HT1080 (cell line): Measurements from ENCODE around the gene ZNF576. TPM values are rescaled to one million over a fixed set of nuclear protein-coding genes. Genes with fewer than 3 reads are reported as not detected.
"Not testable (repeated sequence)": the region's sequence is repeated elsewhere in the genome, so short reads cannot be mapped to it uniquely, and the experiment has no call there.

Source experiments
- DNase-seq: peaks from one replicate; pipeline ENCODE4 v3.0.0-alpha.2; 2015; ENCODE audit warnings: low read depth
- total RNA-seq: library from RNA; depleted of rRNA; stranded (reverse); fragments of >200 nt; shearing (Covaris generic); gene quantifications from 2 replicates; pipeline ENCODE4 v1.2.3, GENCODE V29; 2014

The ZNF576 gene
- total RNA-seq, 1 experiment from 2014 or later = 19.4 TPM

DNA sequence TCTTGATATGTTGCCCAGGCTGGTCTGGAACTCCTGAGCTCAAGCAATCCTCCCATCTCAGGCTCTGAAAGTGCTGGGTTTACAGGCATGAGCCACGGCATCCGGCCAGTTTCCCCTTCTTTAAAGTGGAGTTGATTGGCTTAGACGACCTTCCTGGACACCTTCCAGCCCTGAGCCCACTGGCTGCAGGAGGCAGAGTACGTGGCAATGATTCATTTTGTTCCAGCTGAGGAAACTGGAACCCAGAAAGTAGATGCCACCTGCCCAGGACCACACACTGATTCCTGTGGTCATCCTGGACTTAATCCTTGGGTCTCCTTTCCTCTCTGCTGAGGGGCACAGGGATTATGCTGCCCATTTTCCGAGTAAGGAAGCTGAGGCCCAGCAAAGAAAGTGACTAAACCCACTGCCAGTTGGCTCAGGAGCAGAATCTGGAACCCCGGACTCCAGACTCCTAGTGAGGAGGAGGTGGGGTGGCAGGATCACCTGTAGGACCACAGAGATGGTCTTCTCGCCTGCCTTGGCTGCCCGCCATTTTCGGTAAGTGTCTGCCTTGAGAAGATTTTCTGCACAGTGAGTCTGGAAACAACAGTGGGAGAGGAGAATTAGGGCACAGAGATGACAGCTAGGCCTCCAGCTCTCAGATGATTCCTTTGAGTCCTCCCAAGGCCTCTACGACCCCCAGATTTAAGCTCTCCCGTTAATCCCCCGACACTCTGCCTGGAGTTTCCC, 21.8 kb upstream of the ZNF576 start:
- DNase-seq = peak; percentile 91

GRCh38 chr19:43575156-43575950, 21.0 kb upstream of the ZNF576 start, which contains the start of the genes PINLYP and XRCC1:
Gene PINLYP, plus strand, starts transcription at chr19:43575801. Its CDS starts 1,391 bp downstream, at chr19:43577192.
Gene XRCC1, minus strand, starts transcription at chr19:43575527. Its CDS starts 69 bp downstream, at chr19:43575458.
- DNase-seq = peak; percentile 98

GRCh38 chr19:43575955-43576878, 20.2 kb upstream of the ZNF576 start:
- no peak for DNase-seq

DNA sequence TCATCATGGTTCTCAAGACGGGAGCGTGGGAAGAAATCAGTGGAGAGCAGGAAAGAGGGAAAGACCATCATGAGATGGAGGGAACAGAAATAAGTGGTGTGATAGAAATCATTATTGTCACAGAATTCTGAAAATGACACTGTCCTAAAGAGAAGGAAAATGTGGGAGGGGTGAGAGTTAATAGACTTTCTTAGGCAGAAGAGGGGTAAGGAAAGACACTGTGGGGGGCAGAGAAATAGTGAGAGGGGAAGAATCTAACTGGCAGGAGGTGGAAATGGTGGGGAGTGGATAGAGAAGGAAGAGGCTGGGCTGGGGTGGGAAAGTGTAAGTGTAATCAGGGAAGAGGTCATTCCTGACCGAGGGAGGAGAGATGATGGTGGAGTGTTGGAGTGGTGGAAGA, 17.6 kb upstream of the ZNF576 start:
- no peak for DNase-seq

GRCh38 chr19:43581467-43581866, 14.9 kb upstream of the ZNF576 start:
- no peak for DNase-seq

- DNase-seq = no peak
These were observed 13.9 kb upstream of the ZNF576 start for GRCh38 chr19:43582495-43582894.

GRCh38 chr19:43584484-43584883, 11.9 kb upstream of the ZNF576 start:
- DNase-seq = no peak

- DNase-seq = no peak
These were observed 10.0 kb upstream of the ZNF576 start for GRCh38 chr19:43586346-43586745.

GRCh38 chr19:43587029-43587428, 9.4 kb upstream of the ZNF576 start:
- DNase-seq = not testable (repeated sequence)

DNA sequence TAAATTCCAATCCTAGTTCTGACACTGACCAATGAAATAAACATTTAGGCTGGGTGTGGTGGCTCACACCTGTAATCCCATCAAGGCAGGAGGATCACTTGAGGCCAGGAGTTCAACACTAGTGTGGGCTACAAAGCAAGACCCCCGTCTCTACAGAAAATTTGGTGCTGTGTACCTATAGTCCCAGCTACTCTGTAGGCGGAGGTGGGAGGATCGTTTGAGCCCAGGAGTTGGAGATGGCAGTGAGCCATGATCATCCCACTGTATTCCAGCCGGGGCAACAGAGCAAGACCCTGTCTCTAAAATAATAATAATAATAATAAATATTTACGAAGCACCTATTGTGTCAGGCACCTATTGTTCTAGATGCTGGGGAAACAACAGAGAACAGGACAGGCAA, 7.1 kb upstream of the ZNF576 start:
- DNase-seq = no peak

DNA sequence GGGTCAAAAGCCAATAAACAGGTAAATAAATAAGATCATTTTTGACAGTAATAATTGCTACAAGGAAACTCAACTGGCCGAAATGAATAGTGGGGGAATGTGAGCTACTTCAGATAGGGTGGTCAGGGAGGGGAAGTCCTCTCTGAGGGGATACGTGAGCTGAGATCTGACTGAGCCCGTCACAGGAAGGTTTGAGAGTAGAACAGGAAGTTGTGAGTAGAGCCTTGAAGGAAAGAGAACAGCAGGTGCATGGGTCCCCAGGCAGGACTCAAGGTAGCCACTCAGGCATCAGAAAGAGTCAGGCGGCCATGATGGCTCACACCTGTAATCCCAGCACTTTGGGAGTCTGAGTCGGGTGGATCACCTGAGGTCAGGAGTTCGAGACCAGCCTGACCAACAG, 6.7 kb upstream of the ZNF576 start:
- no peak for DNase-seq

DNA sequence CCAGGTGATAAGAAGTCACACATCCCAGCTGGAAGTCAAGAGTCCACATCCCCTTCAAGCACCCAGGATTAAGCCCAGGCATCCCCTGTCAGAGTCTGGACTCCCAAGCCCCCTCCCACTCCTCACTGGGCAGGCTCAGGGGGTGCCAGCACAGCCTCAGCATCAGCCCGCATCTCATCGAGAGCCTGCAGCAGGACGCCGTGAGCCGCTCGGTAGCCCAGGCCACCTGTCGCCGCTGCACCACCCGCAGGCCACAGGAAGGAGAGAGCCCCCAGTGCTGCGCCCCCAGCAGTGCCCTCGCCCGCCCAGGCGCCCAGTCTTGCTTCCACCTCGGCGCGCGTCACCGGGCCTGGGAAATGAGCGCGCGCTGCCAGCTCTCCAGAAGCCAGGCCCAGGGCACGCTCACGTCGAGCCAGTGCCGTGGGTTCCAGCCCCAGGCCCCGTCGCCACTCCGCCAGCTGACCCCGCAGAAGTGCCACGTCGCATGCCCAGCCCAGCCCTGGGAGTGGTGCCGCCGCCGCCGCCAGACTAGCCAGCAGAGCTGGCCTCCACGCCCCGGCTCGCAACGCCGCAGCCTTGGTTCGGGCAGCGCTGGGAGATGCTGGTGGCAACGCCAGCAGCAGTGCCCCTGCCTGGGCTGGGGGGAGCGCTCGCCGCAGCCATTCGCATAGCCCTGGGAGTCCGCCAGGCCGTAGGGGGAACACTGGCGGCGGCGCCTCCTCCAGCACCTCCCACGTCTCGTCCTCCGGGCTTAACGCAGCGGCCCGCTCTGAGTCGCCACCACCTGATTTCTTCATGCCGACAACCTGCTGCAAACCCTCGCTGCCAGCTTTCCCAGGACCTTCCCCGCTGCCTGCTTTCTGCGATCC, 4.3 kb upstream of the ZNF576 start:
- DNase-seq = no peak

GRCh38 chr19:43592800-43593350, 3.5 kb upstream of the ZNF576 start:
- DNase-seq = no peak

GRCh38 chr19:43594081-43594697, 2.2 kb upstream of the ZNF576 start:
- DNase-seq = no peak

DNA sequence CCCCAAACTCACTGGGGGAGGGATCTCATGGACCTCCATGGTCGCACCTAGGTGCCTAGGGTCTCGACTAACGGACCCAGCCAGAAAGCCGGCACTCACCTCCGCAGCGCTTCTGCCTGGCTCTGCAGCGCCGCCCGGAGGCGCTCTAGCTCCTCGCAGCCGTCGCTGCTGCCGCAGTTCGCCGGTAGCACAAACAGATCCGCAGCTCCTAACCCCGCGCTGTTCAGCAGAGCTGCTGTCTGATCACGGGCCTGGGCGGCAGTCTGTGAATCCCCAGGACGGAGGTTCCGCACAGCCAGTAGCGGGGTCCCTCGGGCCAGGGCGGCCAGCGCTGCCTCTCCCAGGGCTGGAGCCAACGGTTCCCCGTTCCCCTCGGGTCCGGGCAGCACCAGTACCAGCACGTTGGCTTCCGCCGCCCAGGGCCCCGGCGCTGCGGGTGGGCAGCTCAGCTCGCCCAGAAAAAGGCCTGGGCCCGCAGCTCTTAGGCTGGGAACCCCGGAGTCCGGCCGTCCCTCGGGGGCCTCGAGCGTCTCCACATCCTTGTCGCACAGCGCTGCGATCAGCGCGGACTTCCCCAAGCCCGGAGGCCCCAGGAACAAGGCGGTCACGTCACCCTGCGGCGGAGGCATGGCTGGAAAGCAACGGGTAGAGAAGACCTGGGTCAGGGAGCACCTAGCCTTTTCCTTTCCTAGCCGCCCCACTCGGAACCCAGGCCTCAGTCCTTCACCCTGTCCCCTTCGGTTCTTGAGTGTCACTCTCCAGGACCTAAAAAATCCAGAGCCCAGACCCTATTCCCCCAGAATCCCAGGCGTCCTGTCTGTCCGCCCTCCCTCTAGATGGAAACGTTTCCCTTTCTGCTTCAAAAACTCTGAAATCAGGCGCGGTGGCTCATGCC, 1.4 kb upstream of the ZNF576 start:
- DNase-seq = peak; percentile 47

GRCh38 chr19:43595605-43595998, 793 bp upstream of the ZNF576 start:
- no peak for DNase-seq

DNA sequence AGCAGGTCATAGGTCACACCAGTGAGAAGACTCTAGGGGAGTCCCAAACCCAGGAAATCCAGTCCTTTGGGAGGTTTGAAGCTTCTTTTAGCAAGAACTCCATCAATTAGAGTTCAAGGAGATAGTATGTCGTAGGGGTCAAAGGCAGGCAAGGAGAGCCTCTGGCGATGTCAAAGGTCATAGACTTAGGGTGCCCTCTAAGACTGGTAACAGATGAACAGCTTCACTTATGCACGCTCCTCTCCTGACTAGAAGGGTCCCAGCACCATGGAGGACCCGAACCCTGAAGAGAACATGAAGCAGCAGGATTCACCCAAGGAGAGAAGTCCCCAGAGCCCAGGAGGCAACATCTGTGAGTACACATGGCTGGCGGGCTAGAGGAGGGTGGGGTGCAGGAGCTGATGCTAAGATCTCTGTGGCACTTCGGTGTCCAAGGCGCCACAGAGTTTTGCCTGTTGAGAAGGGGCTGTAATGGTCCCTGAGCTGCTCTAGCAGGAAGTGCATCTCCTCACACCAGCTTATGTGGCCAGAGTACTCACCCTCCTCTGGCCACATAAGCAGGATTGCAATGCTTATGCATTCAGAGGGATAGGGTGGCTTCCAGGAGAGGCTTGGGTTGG, 557 bp downstream of the ZNF576 start:
- no peak for DNase-seq

GRCh38 chr19:43597876-43598275, 1.5 kb downstream of the ZNF576 start:
- no peak for DNase-seq
